C1 segment of cervical spinal cord (tissue), 14 donors: ENCODE data around the gene MAPKAP1.

Experiments
- DNase-seq, 14 donors: peaks; one replicate each; lab custom pipeline; 2025; lab: John Stamatoyannopoulos, UW

MAPKAP1 gene

GRCh38 chr9:125515281-125515680 is 191.7 kb downstream of the MAPKAP1 start:
- DNase-seq = no peak

- no peak for DNase-seq
These were observed 192.5 kb downstream of the MAPKAP1 start for GRCh38 chr9:125514468-125514867.

GRCh38 chr9:125513668-125514413 is 193.2 kb downstream of the MAPKAP1 start:
- DNase-seq = no peak

GRCh38 chr9:125513303-125513667 is 193.7 kb downstream of the MAPKAP1 start:
- DNase-seq = no peak

- DNase-seq = peak in 1 of 14 donors; percentile 30
These were observed 195.0 kb downstream of the MAPKAP1 start for GRCh38 chr9:125511789-125512660.

GRCh38 chr9:125510980-125511379 is 196.0 kb downstream of the MAPKAP1 start:
- no peak for DNase-seq

GRCh38 chr9:125509476-125509875 is 197.5 kb downstream of the MAPKAP1 start:
- DNase-seq = no peak

- DNase-seq = no peak
These were observed 198.8 kb downstream of the MAPKAP1 start for GRCh38 chr9:125508249-125508648.

GRCh38 chr9:125507226-125507625 is 199.8 kb downstream of the MAPKAP1 start:
- no peak for DNase-seq

GRCh38 chr9:125505988-125506438 is 201.0 kb downstream of the MAPKAP1 start:
- DNase-seq = peak in 2 of 14 donors; percentile 7 to 39

GRCh38 chr9:125504616-125505015 is 202.4 kb downstream of the MAPKAP1 start:
- DNase-seq = no peak

GRCh38 chr9:125497906-125498305 is 209.1 kb downstream of the MAPKAP1 start:
- DNase-seq = no peak

GRCh38 chr9:125497478-125497877 is 209.5 kb downstream of the MAPKAP1 start:
- no peak for DNase-seq

- DNase-seq = no peak
These were observed 210.6 kb downstream of the MAPKAP1 start for GRCh38 chr9:125496313-125496834.

- DNase-seq = no peak
These were observed 211.6 kb downstream of the MAPKAP1 start for GRCh38 chr9:125495172-125496119.

GRCh38 chr9:125494653-125494915 is 212.4 kb downstream of the MAPKAP1 start:
- DNase-seq = no peak

- DNase-seq = no peak
These were observed 212.9 kb downstream of the MAPKAP1 start for GRCh38 chr9:125493881-125494652.

GRCh38 chr9:125493384-125493783 is 213.6 kb downstream of the MAPKAP1 start:
- DNase-seq = no peak

GRCh38 chr9:125492719-125493118 is 214.3 kb downstream of the MAPKAP1 start:
- peak in 1 of 14 donors; percentile 26 for DNase-seq

- DNase-seq = no peak
These were observed 219.2 kb downstream of the MAPKAP1 start for GRCh38 chr9:125487842-125488241.

GRCh38 chr9:125486576-125486975 is 220.4 kb downstream of the MAPKAP1 start:
- DNase-seq = no peak
